ENCODE data around the gene PIM3. TPM values are rescaled to one million over a fixed set of nuclear protein-coding genes. Genes with fewer than 3 reads are reported as not detected.

The PIM3 gene
- total RNA-seq, result 48.5 TPM

DNA sequence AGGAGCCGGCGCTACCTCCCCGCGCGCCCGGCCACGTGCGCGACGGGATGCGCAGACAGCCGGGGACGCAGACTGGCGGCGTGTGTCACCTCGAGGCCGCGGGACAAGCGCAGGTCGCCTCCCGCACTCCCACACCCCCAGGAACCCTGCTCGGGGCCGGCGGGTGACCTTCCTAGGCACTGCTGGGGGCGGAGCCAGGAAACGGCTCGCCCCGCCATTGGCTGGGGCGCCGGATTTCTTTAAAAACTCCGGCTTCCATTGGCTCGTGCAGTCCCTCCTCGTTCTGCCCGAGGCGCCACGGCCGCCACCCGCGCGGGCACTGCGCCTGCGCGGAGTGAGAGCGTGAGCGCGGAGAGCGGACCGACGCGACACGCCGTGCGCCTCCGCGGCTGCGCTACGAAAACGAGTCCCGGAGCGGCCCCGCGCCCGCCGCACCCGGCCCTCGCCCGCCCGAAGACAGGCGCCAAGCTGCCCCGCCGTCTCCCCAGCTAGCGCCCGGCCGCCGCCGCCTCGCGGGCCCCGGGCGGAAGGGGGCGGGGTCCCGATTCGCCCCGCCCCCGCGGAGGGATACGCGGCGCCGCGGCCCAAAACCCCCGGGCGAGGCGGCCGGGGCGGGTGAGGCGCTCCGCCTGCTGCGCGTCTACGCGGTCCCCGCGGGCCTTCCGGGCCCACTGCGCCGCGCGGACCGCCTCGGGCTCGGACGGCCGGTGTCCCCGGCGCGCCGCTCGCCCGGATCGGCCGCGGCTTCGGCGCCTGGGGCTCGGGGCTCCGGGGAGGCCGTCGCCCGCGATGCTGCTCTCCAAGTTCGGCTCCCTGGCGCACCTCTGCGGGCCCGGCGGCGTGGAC lies at the start of gene PIM3:
PIM3 (plus strand) TSS at position 614 of the 846 bp plus-strand sequence; CDS start at position 790, 176 bp downstream.
- peak; percentile 93 for DNase-seq

DNA sequence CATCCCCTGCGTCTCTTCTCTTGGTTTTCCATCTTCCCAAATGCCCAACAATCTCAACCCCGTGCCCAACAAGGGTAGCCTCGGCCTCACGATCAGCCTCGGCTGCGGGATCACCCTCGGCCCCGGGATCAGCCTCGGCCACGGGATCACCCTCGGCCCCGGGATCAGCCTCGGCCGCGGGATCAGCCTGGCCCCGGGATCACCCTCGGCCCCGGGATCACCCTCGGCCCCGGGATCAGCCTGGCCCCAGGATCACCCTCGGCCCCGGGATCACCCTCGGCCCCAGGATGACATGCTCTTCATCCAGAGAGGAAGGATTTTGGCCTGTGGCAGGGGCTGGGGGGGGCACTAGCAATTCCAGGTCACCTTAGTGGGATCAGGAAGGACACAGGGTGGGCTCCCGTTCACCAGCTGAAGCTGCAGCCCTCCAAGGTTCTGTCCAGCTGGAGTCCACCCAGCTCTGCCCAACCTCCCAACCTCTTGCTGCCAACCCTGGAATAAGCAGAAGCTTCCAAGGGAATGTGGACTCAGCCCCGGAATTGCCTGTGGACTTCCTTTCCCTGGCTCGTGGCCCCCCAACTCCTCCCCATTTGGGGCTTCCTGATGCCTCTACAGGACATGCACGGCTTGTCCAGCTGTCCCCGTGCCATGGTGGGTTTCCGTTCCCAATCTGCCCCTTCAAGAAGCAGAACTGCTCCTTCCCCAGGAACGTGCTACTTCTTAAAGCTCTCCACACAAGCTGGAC lies 48.5 kb upstream of the PIM3 start:
- no peak for DNase-seq

GRCh38 chr22:49913026-49913425 lies 47.5 kb upstream of the PIM3 start:
- DNase-seq, result no peak

DNA sequence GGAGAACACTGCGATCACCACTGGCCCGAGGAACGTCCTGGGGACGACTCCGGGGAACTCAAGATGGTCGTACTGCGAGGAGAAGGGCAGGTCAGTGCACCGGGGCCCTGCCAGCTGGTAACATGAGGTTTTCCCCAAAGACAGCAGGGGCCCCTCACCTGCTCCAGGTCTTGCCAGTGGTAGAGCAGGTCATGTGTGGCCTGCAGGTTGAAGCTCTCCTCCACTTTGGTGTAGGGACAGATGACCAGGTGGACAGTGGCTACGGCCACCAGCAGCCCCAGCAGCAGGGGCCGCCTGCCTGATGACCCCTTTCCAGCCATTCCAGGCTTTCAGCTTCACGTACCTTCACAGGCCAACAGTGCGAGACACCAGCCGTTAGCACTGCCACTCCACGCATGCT lies 47.1 kb upstream of the PIM3 start:
- DNase-seq, result no peak

DNA sequence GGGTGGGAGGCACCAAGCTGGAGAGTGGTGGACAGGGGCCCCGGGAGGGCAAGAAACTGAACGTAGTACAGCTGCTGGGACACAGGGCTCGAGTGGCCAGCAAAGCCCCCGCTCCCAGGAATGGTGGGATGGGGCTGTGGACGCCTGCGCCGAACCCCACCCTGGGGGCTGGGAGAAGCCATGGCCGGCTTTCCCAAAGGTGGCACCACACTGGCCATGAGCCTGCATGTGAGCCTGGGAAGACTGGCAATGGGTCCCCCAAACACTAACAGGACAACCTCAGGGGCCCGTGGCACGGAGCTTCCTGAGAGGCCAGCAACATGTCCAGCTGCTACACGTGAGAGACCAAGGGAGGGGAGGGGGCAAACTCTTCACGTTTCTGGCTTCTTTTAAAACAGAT lies 46.3 kb upstream of the PIM3 start:
- no peak for DNase-seq

- no peak for DNase-seq
These were observed 45.0 kb upstream of the PIM3 start for GRCh38 chr22:49915610-49916009.

- no peak for DNase-seq
These were observed 43.7 kb upstream of the PIM3 start for GRCh38 chr22:49916831-49917230.

DNA sequence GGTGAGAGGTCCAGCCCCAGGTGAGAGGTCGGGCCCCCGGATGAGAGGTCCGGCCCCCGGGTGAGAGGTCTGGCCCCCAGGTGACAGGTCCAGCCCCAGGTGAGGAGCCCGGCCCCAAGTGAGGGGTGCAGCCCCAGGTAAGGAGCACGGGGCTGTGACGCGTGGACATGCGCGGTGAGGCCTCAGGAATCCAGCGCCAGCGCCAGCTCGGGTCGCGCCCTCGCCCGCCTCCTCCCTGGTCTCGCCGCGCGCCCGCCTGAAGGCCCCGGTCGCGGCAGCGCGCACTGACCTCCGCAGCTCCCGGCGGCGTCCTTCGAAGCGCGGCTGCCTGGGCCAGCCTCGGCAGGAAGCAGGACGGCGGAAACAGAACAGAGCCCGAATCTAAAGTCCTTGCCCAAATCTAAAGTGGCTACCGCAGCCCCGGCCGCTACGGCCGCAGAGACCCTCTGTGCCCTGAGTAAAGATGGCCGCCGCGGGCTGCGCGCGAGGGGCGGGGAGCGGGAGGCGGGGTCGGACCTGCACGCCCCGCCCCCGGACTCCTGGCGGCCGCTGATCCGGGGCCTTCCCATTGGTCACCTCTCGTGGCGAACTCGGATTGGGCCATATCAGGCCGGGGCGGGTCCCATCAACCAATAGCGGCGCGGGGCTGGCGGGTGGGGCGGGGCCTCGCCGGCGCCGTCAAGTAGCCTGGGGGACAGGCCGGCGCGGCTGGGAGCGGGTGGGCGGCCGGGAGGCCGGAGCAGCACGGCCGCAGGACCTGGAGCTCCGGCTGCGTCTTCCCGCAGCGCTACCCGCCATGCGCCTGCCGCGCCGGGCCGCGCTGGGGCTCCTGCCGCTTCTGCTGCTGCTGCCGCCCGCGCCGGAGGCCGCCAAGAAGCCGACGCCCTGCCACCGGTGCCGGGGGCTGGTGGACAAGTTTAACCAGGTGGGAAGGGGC lies 42.3 kb upstream of the PIM3 start, which contains the start of the genes ALG12 and CRELD2:
ALG12 (minus strand) TSS at position 465 of the 937 bp plus-strand sequence. CDS start 4,673 bp downstream, outside the sequence.
CRELD2 (plus strand) TSS at position 661 of the 937 bp plus-strand sequence; CDS start at position 797, 136 bp downstream.
- peak; percentile 96 for DNase-seq

DNA sequence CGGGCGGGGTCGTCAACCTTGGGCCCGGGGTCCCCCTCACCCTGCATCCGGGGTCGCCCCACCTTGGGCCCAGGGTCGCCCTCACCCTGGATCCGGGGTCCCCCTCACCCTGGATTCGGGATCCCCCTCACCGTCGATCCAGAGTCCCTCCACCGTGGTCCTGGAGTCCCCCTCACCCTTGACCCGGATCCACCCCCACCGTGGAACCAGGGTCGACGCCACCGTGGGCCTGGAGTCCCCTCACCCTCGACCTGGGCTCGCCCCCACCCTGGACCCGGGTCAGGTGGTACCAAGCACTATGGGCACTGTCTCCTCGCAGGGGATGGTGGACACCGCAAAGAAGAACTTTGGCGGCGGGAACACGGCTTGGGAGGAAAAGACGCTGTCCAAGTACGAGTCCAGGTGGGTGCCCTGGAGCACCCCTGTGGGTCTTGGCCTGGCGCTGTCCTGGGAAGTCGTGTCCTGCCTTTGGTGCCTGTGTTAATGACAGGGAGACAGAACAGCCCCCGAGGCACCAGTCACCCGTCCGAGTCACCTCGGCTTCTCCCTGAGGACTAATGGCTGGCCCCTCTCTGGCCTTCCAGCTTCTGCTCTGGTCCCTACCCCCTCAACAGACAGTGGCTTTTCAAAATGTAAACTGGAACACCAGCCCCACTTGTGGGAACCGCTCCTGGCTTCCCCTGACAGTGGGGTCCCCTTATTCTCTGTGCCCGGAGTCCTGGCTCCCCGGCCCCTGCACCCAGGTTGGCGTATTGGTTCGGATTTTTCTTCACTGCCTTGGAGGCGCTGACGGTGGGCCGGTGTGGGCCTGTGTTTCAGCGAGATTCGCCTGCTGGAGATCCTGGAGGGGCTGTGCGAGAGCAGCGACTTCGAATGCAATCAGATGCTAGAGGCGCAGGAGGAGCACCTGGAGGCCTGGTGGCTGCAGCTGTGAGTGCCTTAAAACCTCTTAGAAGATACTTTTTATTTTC lies 41.4 kb upstream of the PIM3 start:
- DNase-seq, result no peak

DNA sequence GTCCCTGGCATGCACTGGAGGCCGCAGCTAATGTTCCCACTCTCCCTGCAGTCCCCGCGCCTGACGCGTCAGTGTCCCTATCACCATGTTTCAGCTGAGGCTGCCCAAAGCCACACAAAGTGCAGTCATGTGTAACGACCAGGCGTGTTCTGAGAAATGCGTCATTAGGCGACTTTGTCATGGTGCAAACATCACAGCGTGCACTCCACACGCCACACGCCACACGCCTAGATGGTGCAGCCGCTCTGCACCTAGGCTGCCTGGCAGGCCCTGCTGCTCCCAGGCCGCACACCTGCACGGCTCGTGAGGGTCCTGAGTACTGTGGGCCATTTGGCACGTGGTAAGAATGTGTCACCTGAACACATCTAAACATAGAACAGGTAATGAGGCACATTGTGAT lies 39.7 kb upstream of the PIM3 start:
- no peak for DNase-seq

GRCh38 chr22:49921508-49922278 lies 38.9 kb upstream of the PIM3 start:
- no peak for DNase-seq

DNA sequence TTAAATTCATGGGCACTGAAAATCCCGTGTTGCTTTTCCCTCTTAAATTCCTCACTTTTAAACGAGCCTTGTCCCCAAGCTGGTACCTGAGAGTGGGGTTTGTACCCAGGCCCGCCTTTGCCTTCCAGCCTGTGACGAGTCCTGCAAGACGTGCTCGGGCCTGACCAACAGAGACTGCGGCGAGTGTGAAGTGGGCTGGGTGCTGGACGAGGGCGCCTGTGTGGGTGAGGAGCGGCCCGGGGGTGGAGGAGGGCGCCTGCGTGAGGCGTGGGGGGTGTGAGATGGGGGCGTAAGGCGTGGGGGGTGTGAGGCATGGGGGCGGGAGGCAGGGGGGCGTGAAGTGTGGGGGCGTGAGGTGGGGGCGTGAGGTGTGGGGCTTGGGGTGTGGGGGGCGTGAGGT lies 38.1 kb upstream of the PIM3 start:
- DNase-seq, result no peak

- no peak for DNase-seq
These were observed 37.6 kb upstream of the PIM3 start for GRCh38 chr22:49922926-49923325.

- no peak for DNase-seq
These were observed 37.1 kb upstream of the PIM3 start for GRCh38 chr22:49923445-49923844.

DNA sequence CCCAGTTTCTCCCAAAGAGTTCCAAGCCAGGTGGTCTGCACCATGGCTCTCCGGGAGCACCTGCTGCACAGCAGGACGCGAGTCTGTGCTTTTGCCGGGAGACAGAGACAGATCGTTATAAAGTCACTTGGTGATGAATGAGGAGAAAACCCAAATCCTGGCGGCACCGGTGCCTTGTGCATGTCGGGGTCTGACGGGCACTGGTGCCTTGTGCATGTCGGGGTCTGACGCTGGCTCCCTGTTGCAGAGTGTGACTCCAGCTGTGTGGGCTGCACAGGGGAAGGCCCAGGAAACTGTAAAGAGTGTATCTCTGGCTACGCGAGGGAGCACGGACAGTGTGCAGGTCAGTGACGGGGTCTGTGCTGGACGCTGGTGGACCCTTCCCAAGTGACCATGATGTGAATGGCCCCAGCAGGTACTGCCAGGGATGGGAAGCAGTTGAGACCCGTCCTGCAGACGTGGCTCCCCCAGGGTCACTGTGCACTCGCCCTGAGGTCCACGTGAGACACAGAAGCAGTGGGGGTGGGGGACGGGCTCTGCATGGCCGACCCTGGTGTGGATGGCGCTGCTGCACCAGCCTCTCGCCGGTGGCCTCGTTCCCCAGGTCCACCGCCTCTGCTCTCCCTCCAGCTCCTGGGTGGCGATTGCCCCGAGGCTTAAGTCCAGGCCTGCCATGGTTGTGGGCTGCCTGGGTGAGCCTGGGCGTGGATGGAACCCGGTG lies 36.3 kb upstream of the PIM3 start:
- DNase-seq, result no peak

DNA sequence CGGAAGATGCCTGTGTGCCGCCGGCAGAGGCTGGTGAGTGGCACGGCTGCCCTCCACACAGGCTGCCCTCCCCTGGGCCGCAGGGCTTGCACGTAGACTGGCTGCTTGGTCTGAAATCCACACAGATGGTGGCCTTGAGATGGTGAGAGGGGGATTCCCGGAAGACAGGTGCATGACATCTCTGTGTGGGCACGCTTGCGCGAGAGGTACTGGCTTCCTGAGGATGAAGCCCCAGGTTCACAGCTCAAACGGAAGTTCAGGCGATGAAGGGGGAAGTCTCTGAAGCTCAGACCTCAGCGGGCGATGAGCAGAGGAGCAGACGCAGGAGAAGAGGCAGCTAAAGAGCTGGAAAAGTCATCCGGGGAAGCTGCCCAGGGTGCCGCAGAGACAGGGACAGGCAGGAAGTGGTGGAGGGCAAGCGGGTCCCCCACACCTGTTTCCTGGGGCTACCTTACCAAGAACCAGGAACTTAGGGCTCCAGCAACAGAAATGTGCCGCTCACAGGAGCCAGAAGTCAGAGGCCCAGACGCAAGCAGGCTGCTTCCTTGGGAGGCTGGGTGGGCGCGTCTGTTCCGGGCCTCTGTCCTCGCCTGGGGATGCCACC lies 34.9 kb upstream of the PIM3 start:
- no peak for DNase-seq

DNA sequence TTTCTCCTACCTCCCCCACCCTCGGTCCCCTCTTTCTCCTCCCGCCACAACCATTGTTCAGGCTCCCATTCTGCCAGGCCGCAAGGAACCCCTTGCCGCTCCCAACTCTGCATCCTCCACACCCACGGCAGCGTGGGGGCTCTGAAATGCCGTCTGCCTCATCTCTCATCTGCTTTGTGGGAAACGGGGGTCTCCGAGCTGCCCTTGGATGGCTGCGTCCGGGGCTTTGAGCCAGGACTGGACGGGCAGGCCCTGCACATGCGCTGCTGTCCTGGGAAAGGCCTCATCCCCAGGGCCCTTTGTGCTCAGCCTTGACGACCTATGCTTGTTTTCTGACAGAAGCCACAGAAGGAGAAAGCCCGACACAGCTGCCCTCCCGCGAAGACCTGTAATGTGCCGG lies 33.7 kb upstream of the PIM3 start:
- no peak for DNase-seq

GRCh38 chr22:49927483-49928184 lies 32.9 kb upstream of the PIM3 start:
- no peak for DNase-seq

DNA sequence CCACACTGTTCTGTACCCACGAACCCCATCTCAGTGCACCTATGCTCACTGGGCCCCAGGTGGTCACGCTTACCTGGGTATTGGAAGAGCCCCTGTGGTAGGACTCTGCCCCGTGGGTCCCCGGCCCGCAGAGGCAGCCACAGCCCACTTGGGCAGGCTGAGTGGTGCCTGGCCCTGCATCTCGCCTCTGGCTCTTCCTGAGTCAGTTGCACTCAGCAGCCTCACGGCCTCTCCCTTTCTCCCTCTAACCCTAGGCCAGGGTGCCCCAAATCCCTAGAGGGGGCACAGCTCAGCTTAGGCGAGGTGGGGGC lies 32.4 kb upstream of the PIM3 start:
- DNase-seq, result no peak

Measured in skin of body (tissue), 2 donors.